ENCODE data around the gene SMIM5.
"Not testable (repeated sequence)": the region's sequence is repeated elsewhere in the genome, so short reads cannot be mapped to it uniquely, and the experiment has no call there.

The SMIM5 gene

DNA sequence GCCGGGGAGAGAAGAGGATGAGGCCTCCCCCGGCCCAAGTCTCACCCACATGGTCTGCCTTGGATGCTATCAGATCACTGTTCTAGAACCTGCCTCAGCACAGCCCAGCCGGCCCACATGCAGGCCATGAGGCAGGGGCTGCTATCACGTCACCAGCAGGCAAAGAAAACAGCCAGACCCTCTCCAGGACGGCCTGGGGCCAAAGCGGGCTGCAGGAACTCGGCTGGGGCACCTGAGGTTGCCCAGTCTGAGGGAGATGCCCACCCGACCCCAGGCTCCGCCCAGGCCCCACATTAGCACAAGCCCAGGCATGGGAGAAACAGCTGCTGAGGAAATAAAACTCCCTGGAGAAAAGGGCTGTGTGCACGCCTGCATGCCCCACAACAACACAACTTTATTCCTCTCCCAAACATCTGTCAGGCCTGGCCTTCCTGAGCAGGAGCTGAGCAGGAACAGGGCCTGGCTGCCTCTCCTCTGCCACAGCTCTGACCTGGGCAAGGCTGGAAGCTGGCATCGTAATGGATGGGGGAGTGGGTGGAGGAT, 6.7 kb upstream of the SMIM5 start:
- no peak for FAIRE-seq

GRCh38 chr17:75627094-75627493, 6.1 kb upstream of the SMIM5 start:
- no peak for FAIRE-seq

DNA sequence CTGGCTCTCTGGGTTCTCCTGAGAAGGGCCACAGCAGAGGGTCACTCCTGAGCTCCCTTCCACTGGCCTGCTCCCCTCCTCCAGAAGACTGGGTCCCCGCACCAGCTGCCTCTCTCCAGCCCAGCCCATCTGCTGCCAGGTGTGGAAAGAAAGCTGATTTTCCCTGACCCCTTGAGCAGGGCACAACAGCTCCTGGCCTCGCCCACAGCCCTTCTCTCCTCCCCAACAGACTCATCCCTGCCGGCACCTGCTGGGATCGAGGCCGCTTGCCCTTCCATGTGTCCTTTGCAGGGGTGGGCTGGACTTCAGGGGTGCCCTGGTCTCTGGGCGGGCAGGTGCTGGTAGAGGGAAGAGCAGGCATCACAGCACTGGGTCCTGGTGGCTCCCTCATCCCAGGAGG, 4.8 kb upstream of the SMIM5 start:
- FAIRE-seq = no peak

GRCh38 chr17:75629157-75629556, 4.1 kb upstream of the SMIM5 start:
- no peak for FAIRE-seq

DNA sequence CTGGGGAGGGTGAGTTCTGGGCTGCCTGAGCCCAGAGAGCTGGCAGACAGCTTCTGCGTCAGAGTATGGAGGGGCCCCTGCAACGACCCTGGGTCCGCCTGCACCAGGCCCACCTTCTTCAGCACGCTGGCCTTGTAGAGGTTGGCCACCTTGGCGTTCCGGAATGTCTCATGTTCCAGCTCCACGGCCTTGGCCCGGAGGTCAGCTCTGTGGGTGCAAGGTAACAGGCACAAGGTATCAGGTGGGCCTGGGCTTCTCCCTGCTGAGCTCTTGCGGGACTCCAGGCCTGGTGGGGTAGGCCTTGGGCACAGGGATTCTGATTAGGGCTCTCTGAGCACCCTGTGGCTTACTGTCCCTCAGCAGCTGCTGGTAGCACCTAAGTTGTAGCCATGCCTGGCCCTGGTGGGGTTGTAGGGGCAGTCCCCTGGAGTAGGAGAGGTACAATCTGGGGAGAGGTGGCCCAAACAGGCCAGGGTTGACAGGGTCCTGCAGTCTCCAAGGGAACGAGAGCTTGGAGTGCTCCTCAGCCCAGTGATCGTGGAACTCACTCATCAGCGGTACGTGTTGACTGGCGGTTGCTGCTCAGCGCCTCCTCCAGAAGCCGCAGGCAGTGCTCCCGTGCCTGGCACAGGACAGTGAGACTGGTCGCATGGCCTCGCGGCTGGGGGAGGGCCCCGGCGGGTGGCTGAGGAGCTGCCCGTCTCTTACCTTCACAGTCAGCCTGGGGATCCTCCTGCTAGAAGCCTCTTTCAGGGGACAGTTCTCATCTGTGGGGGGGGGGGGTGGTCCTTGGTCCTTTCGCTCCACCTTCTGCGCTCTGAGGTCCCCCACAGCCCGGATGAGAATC, 2.9 kb upstream of the SMIM5 start:
- FAIRE-seq = no peak

DNA sequence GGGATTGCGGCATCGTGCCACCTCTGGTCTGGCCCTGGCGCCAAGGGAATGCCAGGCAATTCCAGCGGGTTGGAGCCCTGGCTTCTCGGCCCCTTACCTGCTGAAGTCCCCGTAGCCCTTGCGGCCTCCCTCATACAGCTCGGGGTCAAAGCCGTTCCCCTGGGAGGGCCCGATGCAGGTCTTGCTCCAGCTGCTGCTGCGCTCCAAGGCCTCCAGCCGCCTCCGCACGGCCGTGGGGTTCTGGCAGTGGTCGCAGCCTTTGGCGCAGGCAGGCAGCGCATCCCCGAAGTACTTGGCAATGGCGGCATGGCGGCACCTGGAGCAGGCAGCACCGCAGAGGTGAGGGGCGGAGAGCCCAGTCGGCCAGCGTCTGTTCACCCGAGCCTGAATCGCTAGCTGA, 1.9 kb upstream of the SMIM5 start:
- no peak for FAIRE-seq

DNA sequence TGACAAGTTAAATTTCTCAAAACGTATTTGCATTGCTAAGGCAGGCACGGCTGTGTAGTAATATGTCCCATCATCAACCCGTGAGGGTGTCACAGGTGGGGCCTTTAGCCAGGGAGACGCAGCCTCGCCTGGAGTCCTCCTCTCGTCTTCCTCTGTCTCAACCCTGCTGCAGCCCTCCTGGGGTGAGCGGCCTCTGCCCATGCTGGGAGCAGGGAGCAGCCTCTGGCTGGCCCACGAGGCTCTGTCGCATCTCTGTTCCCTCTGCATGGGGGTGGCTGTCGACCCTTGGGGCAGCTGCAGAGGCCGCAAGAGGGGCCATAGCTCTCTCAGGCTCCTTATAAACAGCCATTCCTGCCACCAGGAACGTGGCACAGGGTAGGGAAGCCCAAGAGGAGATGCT, 806 bp upstream of the SMIM5 start:
- no peak for FAIRE-seq

GRCh38 chr17:75633486-75634375, 497 bp downstream of the SMIM5 start:
- peak; percentile 72 for FAIRE-seq

GRCh38 chr17:75634376-75634740, 1.1 kb downstream of the SMIM5 start:
- FAIRE-seq = no peak

DNA sequence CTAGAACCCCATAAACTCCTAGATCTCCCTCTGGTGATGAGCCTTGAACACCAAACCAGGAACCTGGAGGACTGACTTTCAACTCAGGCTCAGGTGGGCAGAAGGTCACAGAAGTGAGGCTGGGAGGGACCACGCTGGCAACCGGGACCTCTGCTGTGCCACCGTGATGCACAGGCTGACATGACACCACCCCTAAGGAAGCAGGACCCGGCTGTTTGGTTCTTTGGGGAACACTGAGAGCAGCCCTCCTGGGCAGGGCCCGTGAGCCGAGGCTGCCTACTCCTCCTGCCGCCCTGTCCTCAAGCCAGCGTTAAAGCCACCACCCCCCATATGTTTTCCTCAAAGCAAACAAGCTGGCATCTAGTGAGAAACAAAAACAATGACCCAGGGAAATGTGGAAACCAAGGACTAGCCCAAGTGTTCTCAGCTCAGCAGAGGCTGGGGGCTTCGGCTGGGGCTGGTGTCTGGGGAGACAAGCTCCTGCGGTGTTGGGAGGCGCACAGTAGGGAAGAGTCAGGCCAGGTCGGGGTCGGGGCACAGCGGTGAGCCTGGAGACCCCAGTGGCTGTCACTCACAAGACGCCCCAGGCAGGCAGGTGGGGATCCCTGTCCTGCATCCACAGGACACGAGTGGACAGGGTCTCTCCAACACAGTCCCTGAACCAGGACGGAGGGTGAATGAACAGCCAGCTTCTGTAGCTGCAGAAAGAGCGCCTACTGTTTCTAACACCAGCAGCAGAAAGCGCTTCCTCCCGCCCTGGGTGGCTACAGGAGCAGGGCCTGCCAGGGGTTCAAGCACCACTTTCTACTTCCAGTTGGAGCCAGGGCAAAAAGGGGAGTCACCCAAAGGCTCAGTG, 1.7 kb downstream of the SMIM5 start:
- no peak for FAIRE-seq

- no peak for FAIRE-seq
Measured at GRCh38 chr17:75635610-75636202, 2.5 kb downstream of the SMIM5 start.

- no peak for FAIRE-seq
Measured at GRCh38 chr17:75636381-75637142, 3.3 kb downstream of the SMIM5 start.

- no peak for FAIRE-seq
Measured at GRCh38 chr17:75637143-75637538, 3.9 kb downstream of the SMIM5 start.

DNA sequence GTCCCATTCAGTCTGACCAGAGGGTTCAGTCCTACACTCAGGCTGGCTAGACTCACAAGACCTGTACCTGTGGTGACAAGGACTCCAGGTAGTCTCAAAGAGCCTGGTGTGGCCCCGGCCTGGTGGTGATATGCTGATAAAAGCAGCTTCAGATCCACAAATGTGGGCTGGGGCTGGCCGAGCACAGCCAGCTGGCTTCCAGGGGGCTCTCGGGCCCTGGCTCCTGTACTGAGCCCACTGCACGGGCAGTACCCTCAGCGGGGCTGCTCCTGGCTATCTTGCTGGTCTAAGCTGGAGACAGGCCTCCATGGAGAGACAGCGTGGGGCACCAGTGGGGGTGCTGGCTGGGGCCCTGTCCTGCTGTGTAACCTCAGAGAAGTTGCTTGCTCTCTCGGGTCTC, 4.3 kb downstream of the SMIM5 start:
- FAIRE-seq = no peak

- not testable (repeated sequence) for FAIRE-seq
Measured at GRCh38 chr17:75638039-75638438, 4.8 kb downstream of the SMIM5 start.

GRCh38 chr17:75638893-75639292, 5.7 kb downstream of the SMIM5 start:
- no peak for FAIRE-seq

DNA sequence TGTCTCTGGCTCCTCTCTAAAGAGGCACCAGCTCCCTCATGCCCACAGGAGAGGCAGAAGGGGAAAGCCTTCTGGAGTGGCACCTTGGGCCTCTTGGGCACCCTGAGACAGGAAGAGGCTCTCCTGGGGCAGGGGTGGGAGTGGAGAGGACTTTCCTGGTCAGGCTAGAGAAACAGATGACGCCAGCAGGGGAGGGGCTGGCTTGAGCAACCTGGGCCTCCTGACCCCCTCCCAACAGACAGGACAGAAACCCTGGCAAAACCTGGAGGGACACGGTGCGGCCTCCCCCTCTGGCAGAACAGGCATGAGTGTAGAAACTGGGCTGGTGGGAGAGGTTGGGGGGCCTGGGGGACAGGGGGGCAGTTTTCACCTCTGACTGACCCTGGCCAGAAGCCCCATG, 6.1 kb downstream of the SMIM5 start:
- FAIRE-seq = no peak

GRCh38 chr17:75639771-75640555, 6.7 kb downstream of the SMIM5 start:
- no peak for FAIRE-seq

DNA sequence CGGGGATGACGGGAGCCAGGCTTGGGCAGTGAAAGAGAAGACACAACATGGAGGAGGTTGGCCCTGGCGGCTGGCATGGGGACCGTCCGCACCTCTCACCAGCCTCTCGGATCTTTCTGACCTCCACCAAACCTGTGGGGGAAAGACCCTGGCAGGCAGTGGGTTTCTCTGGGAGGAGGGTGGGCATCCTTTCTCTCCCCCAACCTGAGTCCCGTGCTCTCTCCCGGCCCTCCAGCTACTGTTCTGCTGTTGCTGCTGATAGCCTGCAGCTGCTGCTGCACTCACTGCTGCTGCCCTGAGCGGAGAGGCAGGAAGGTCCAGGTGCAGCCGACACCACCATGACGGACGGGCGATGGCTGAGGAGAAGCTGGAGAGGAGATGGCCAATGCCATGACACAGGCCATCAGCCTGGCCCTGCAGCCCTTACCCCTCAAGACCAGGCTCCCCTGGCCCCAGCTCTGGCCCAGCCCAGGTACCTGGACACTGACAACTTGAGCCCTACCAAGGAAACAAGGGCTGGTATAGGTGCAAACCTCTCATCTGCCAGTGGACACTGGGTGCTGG, 7.4 kb downstream of the SMIM5 start:
- no peak for FAIRE-seq

DNA sequence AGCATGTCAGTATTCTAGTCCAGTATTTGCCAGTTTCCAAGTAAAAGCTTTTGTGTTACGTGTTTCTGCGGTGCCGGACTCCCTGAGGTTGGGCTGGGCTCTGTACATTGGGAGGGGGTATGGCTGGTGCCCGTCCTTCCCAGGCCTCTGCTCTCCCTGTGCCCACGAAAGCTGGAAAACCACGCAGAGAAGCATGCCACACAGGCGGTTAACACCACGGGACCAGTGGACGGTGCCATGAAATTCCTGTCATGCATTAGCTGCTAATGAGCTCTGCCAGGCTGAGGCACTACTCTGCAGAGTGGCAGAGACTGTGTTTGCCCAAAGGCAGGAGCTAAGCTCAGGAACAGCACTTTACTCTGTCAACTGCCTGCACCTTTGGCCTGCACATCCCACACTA, 8.1 kb downstream of the SMIM5 start:
- FAIRE-seq = no peak

Measured in endometrium (tissue), 2 donors.